ENCODE data around the gene RAB1A. TPM values are rescaled to one million over a fixed set of nuclear protein-coding genes. Genes with fewer than 3 reads are reported as not detected.

RAB1A gene
- total and polyA plus RNA-seq, 10 of the 15 experiments (the other 5 are each of a cell fraction or from before 2014, with no cell fraction given), result 48.9 to 171 (median 83.4) TPM

DNA sequence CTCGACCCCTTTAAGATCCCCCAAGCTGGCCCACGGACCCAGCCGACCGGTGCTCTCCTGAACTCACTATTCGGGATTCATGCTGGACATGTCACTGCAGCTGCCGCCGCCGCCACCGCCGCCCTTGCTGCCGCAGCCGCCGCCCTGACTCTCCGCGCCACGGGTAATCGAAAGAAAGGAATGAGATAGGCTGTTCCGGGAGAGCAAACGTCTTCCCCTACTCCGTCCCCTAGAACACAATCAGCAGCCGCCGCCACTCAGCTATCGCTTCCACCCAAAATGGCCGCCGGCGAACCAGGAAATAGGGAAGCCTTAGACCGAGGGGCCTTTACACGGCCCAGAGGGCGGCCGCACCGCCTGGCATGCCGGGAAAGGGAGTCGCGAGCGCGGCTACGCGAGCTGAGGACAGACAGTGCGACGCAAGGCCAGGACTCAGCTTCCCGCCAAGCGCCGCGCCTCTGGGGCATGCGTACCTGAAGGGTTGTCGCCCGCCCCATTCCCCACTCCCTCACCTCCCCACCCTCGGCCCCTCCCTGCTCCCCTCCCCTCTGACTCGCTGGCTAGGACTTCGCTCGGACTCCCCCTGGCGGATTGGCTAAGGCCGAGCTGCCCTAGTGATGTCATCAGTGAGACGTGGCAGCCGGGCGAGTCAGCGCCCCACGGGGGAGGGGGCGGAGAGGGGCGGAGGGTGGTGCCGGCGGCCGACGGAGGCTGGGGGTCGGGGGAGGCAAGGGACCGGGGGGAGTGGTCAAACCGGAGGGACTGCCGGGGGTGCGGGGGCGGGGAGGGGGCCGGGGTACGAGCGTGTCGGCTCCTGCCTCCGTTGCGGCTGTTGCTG lies at the start of gene RAB1A (continued):
- TF ChIP-seq, protein P1, sequence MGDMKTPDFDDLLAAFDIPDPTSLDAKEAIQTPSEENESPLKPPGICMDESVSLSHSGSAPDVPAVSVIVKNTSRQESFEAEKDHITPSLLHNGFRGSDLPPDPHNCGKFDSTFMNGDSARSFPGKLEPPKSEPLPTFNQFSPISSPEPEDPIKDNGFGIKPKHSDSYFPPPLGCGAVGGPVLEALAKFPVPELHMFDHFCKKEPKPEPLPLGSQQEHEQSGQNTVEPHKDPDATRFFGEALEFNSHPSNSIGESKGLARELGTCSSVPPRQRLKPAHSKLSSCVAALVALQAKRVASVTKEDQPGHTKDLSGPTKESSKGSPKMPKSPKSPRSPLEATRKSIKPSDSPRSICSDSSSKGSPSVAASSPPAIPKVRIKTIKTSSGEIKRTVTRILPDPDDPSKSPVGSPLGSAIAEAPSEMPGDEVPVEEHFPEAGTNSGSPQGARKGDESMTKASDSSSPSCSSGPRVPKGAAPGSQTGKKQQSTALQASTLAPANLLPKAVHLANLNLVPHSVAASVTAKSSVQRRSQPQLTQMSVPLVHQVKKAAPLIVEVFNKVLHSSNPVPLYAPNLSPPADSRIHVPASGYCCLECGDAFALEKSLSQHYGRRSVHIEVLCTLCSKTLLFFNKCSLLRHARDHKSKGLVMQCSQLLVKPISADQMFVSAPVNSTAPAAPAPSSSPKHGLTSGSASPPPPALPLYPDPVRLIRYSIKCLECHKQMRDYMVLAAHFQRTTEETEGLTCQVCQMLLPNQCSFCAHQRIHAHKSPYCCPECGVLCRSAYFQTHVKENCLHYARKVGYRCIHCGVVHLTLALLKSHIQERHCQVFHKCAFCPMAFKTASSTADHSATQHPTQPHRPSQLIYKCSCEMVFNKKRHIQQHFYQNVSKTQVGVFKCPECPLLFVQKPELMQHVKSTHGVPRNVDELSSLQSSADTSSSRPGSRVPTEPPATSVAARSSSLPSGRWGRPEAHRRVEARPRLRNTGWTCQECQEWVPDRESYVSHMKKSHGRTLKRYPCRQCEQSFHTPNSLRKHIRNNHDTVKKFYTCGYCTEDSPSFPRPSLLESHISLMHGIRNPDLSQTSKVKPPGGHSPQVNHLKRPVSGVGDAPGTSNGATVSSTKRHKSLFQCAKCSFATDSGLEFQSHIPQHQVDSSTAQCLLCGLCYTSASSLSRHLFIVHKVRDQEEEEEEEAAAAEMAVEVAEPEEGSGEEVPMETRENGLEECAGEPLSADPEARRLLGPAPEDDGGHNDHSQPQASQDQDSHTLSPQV (IDR thresholded peaks at IDR 0.05), result no peak
- TF ChIP-seq, protein P2, sequence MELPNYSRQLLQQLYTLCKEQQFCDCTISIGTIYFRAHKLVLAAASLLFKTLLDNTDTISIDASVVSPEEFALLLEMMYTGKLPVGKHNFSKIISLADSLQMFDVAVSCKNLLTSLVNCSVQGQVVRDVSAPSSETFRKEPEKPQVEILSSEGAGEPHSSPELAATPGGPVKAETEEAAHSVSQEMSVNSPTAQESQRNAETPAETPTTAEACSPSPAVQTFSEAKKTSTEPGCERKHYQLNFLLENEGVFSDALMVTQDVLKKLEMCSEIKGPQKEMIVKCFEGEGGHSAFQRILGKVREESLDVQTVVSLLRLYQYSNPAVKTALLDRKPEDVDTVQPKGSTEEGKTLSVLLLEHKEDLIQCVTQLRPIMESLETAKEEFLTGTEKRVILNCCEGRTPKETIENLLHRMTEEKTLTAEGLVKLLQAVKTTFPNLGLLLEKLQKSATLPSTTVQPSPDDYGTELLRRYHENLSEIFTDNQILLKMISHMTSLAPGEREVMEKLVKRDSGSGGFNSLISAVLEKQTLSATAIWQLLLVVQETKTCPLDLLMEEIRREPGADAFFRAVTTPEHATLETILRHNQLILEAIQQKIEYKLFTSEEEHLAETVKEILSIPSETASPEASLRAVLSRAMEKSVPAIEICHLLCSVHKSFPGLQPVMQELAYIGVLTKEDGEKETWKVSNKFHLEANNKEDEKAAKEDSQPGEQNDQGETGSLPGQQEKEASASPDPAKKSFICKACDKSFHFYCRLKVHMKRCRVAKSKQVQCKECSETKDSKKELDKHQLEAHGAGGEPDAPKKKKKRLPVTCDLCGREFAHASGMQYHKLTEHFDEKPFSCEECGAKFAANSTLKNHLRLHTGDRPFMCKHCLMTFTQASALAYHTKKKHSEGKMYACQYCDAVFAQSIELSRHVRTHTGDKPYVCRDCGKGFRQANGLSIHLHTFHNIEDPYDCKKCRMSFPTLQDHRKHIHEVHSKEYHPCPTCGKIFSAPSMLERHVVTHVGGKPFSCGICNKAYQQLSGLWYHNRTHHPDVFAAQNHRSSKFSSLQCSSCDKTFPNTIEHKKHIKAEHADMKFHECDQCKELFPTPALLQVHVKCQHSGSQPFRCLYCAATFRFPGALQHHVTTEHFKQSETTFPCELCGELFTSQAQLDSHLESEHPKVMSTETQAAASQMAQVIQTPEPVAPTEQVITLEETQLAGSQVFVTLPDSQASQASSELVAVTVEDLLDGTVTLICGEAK (IDR thresholded peaks at IDR 0.05; ENCODE audit: borderline replicate concordance), result no peak; the same call in 1 of the 2 replicates
- TF ChIP-seq ZNF217 (IDR thresholded peaks at IDR 0.05), result no peak
- no peak for TF ChIP-seq PAX8 (IDR thresholded peaks at IDR 0.05)
- TF ChIP-seq WRNIP1 (IDR thresholded peaks at IDR 0.05; ENCODE audit: borderline replicate concordance, low read depth, low read length), result no peak
- TF ChIP-seq, protein P3, sequence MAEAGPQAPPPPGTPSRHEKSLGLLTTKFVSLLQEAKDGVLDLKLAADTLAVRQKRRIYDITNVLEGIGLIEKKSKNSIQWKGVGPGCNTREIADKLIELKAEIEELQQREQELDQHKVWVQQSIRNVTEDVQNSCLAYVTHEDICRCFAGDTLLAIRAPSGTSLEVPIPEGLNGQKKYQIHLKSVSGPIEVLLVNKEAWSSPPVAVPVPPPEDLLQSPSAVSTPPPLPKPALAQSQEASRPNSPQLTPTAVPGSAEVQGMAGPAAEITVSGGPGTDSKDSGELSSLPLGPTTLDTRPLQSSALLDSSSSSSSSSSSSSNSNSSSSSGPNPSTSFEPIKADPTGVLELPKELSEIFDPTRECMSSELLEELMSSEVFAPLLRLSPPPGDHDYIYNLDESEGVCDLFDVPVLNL (IDR thresholded peaks at IDR 0.05; ENCODE audit: low read depth, low read length), result peak; percentile 74; the same call in 1 of the 2 replicates
- no peak for TF ChIP-seq FOS (IDR thresholded peaks at IDR 0.05; ENCODE audit: borderline replicate concordance, extremely low read depth, insufficient read length)
- no peak for TF ChIP-seq BRCA1 (IDR thresholded peaks at IDR 0.05; ENCODE audit: low read depth, low read length)
- no peak for TF ChIP-seq KAT2A (conservative IDR thresholded peaks at IDR 0.05; ENCODE audit: control insufficient read depth, low read depth, low read length)
- TF ChIP-seq RFX5 (IDR thresholded peaks at IDR 0.05; ENCODE audit: low read depth, low read length), result peak; percentile 33; the same call in 1 of the 2 replicates
- TF ChIP-seq HCFC1 (IDR thresholded peaks at IDR 0.05; ENCODE audit: low read length), result peak; percentile 96
- TF ChIP-seq RCOR1 (conservative IDR thresholded peaks at IDR 0.05; ENCODE audit: low read depth, low read length), result no peak
- TF ChIP-seq ASH2L (IDR thresholded peaks at IDR 0.05; ENCODE audit: borderline replicate concordance, low read depth), result no peak
- TF ChIP-seq, protein P4, sequence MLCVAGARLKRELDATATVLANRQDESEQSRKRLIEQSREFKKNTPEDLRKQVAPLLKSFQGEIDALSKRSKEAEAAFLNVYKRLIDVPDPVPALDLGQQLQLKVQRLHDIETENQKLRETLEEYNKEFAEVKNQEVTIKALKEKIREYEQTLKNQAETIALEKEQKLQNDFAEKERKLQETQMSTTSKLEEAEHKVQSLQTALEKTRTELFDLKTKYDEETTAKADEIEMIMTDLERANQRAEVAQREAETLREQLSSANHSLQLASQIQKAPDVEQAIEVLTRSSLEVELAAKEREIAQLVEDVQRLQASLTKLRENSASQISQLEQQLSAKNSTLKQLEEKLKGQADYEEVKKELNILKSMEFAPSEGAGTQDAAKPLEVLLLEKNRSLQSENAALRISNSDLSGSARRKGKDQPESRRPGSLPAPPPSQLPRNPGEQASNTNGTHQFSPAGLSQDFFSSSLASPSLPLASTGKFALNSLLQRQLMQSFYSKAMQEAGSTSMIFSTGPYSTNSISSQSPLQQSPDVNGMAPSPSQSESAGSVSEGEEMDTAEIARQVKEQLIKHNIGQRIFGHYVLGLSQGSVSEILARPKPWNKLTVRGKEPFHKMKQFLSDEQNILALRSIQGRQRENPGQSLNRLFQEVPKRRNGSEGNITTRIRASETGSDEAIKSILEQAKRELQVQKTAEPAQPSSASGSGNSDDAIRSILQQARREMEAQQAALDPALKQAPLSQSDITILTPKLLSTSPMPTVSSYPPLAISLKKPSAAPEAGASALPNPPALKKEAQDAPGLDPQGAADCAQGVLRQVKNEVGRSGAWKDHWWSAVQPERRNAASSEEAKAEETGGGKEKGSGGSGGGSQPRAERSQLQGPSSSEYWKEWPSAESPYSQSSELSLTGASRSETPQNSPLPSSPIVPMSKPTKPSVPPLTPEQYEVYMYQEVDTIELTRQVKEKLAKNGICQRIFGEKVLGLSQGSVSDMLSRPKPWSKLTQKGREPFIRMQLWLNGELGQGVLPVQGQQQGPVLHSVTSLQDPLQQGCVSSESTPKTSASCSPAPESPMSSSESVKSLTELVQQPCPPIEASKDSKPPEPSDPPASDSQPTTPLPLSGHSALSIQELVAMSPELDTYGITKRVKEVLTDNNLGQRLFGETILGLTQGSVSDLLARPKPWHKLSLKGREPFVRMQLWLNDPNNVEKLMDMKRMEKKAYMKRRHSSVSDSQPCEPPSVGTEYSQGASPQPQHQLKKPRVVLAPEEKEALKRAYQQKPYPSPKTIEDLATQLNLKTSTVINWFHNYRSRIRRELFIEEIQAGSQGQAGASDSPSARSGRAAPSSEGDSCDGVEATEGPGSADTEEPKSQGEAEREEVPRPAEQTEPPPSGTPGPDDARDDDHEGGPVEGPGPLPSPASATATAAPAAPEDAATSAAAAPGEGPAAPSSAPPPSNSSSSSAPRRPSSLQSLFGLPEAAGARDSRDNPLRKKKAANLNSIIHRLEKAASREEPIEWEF (IDR thresholded peaks at IDR 0.05; ENCODE audit: insufficient replicate concordance, low read depth, low read length), result no peak

Data from GM12878 (cell line).